ENCODE measurements around the gene PTPRG. TPM values are rescaled to one million over a fixed set of nuclear protein-coding genes. Genes with fewer than 3 reads are reported as not detected.

The PTPRG gene
- total and polyA plus RNA-seq, 2 donors (not counting 1 experiment from before 2014, with no cell fraction given), result 67.0 to 97.9 TPM

GRCh38 chr3:62199126-62199525 is 637.8 kb downstream of the PTPRG start:
- H2AFZ ChIP-seq (ENCODE audit: low read length), result no peak overlapping the region
- H3K4me2 ChIP-seq (ENCODE audit: extremely low read depth, insufficient read depth, low read length), result no peak overlapping the region
- no peaks in the 10 kb centered on the region for H3K36me3 ChIP-seq (ENCODE audit: control insufficient read depth, insufficient read depth, low read length)
- TF ChIP-seq EZH2 (IDR thresholded peaks at IDR 0.05; ENCODE audit: low read length, missing control alignments), result no peak
- no peak for TF ChIP-seq CTCF (conservative IDR thresholded peaks at IDR 0.05 in 1 of 2, IDR thresholded peaks at IDR 0.05 in 1 of 2; ENCODE audit: low read depth in 1 of 2, low read length in 2 of 2)
- no peak overlapping the region for H3K27ac ChIP-seq (ENCODE audit: insufficient read depth, low read length)
- no peaks in the 10 kb centered on the region for H4K20me1 ChIP-seq (ENCODE audit: control insufficient read depth, extremely low read depth, insufficient read depth, low read length)
- no peaks in the 10 kb centered on the region for H3K4me1 ChIP-seq (ENCODE audit: control insufficient read depth, extremely low read depth, insufficient read depth, low read length)
- no peak for DNase-seq (ENCODE audit: low read depth in 2 of 2)
- H3K27me3 ChIP-seq (ENCODE audit: control insufficient read depth, insufficient read depth, low read length), result no peaks in the 10 kb centered on the region
- H3K4me3 ChIP-seq (replicated peaks in 1 of 4; ENCODE audit: control extremely low read depth in 1 of 4, insufficient read depth in 1 of 4, low read depth in 3 of 4, low read length in 4 of 4), result no peak overlapping the region
- H3K9ac ChIP-seq (ENCODE audit: insufficient read depth, low read length), result no peak overlapping the region
- no peaks in the 10 kb centered on the region for H3K79me2 ChIP-seq (ENCODE audit: control insufficient read depth, insufficient read depth, low read length)
- H3K9me3 ChIP-seq (ENCODE audit: control insufficient read depth, insufficient read depth, low read depth, low read length), result no peaks in the 10 kb centered on the region

DNA sequence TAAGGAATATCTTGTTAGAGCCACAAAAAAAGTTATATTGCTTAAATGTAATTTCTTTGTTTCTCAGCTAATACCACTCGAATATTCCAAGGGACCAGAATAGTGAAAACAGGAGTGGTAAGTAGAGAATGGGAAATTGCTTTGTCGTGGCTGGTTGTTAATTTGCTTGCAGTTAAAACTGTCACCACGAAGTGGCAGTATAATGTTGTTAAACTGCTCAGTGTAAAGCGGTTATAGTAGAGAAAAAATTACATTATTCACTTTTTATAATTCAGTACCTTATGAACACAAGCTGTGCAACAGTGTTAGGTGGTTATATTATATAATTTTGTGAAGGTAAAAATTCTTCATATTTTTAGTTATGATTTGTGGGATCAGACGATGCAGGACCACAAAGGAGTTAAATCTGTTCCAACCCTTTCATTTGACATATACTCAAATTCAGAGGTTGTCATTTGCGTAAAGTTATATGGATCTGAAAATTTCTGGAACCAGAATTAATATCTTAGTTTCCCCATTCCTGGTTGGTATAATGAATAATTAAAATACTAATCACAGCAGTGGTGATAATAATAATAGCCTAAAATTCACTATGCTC is 640.2 kb downstream of the PTPRG start:
- H3K4me2 ChIP-seq (ENCODE audit: extremely low read depth, insufficient read depth, low read length), result no peak overlapping the region
- H3K4me3 ChIP-seq (replicated peaks in 1 of 4; ENCODE audit: control extremely low read depth in 1 of 4, insufficient read depth in 1 of 4, low read depth in 3 of 4, low read length in 4 of 4), result no peak overlapping the region
- H4K20me1 ChIP-seq (ENCODE audit: control insufficient read depth, extremely low read depth, insufficient read depth, low read length), result no peaks in the 10 kb centered on the region
- H3K9ac ChIP-seq (ENCODE audit: insufficient read depth, low read length), result no peak overlapping the region
- peak; percentile 42 to 65 for TF ChIP-seq CTCF (conservative IDR thresholded peaks at IDR 0.05 in 1 of 2, IDR thresholded peaks at IDR 0.05 in 1 of 2; ENCODE audit: low read depth in 1 of 2, low read length in 2 of 2)
- no peak for TF ChIP-seq EZH2 (IDR thresholded peaks at IDR 0.05; ENCODE audit: low read length, missing control alignments)
- H3K4me1 ChIP-seq (ENCODE audit: control insufficient read depth, extremely low read depth, insufficient read depth, low read length), result no peaks in the 10 kb centered on the region
- H3K36me3 ChIP-seq (ENCODE audit: control insufficient read depth, insufficient read depth, low read length), result no peaks in the 10 kb centered on the region
- no peaks in the 10 kb centered on the region for H3K27me3 ChIP-seq (ENCODE audit: control insufficient read depth, insufficient read depth, low read length)
- H3K9me3 ChIP-seq (ENCODE audit: control insufficient read depth, insufficient read depth, low read depth, low read length), result no peaks in the 10 kb centered on the region
- no peak overlapping the region for H3K27ac ChIP-seq (ENCODE audit: insufficient read depth, low read length)
- no peaks in the 10 kb centered on the region for H3K79me2 ChIP-seq (ENCODE audit: control insufficient read depth, insufficient read depth, low read length)
- no peak overlapping the region for H2AFZ ChIP-seq (ENCODE audit: low read length)
- DNase-seq (ENCODE audit: low read depth in 2 of 2), result peak; percentile 15 to 56

DNA sequence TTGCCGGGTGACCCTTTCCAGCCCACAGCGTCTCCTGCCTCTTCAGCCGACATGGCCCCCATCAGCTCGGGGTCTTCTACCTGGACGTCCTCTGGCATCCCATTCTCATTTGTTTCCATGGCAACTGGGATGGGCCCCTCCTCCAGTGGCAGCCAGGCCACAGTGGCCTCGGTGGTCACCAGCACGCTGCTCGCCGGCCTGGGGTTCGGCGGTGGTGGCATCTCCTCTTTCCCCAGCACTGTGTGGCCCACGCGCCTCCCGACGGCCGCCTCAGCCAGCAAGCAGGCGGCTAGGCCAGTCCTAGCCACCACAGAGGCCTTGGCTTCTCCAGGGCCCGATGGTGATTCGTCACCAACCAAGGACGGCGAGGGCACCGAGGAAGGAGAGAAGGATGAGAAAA is 641.8 kb downstream of the PTPRG start:
- H3K4me2 ChIP-seq (ENCODE audit: extremely low read depth, insufficient read depth, low read length), result no peak overlapping the region
- no peaks in the 10 kb centered on the region for H3K4me1 ChIP-seq (ENCODE audit: control insufficient read depth, extremely low read depth, insufficient read depth, low read length)
- no peak for DNase-seq (ENCODE audit: low read depth in 2 of 2)
- no peak overlapping the region for H3K9ac ChIP-seq (ENCODE audit: insufficient read depth, low read length)
- H2AFZ ChIP-seq (ENCODE audit: low read length), result no peak overlapping the region
- H3K9me3 ChIP-seq (ENCODE audit: control insufficient read depth, insufficient read depth, low read depth, low read length), result no peaks in the 10 kb centered on the region
- no peaks in the 10 kb centered on the region for H3K27me3 ChIP-seq (ENCODE audit: control insufficient read depth, insufficient read depth, low read length)
- H3K27ac ChIP-seq (ENCODE audit: insufficient read depth, low read length), result no peak overlapping the region
- TF ChIP-seq CTCF (conservative IDR thresholded peaks at IDR 0.05 in 1 of 2, IDR thresholded peaks at IDR 0.05 in 1 of 2; ENCODE audit: low read depth in 1 of 2, low read length in 2 of 2), result no peak
- no peak for TF ChIP-seq EZH2 (IDR thresholded peaks at IDR 0.05; ENCODE audit: low read length, missing control alignments)
- no peak overlapping the region for H3K4me3 ChIP-seq (replicated peaks in 1 of 4; ENCODE audit: control extremely low read depth in 1 of 4, insufficient read depth in 1 of 4, low read depth in 3 of 4, low read length in 4 of 4)
- H3K36me3 ChIP-seq (ENCODE audit: control insufficient read depth, insufficient read depth, low read length), result no peaks in the 10 kb centered on the region
- H4K20me1 ChIP-seq (ENCODE audit: control insufficient read depth, extremely low read depth, insufficient read depth, low read length), result no peaks in the 10 kb centered on the region
- no peaks in the 10 kb centered on the region for H3K79me2 ChIP-seq (ENCODE audit: control insufficient read depth, insufficient read depth, low read length)
